Transverse colon (tissue), 4 donors: Measurements from ENCODE around the gene B4GALNT3. TPM values are rescaled to one million over a fixed set of nuclear protein-coding genes. Genes with fewer than 3 reads are reported as not detected.

Experiments
- DNase-seq: peaks from one replicate; pipeline ENCODE4 v3.0.0-alpha.2; 2019
- H3K27ac ChIP-seq, 4 donors: fragments of 200-600 bp; sonication (generic); 2 replicates each; pipeline ENCODE4 v1.5.1; 2016 to 2018; ENCODE audit warnings: inconsistent platforms in 4 of 4
- H3K27me3 ChIP-seq: fragments of 200-600 bp; sonication (generic); 2 replicates; pipeline ENCODE4 v1.5.1; 2017; ENCODE audit warnings: inconsistent platforms
- H3K36me3 ChIP-seq, 4 donors: fragments of 200-600 bp; sonication (generic); 2 replicates each; pipeline ENCODE4 v1.5.1; 2017 to 2019; ENCODE audit warnings: inconsistent platforms in 4 of 4
- H3K4me1 ChIP-seq, 4 donors: fragments of 200-600 bp; sonication (generic); 2 replicates each; pipeline ENCODE4 v1.5.1; 2017 to 2020; ENCODE audit warnings: inconsistent platforms in 4 of 4
- H3K4me3 ChIP-seq, 4 donors: fragments of 200-600 bp; sonication (generic); 1 replicate in 1 of 4; 2 replicates in 3 of 4; pipeline versions ENCODE4 v1.5.1 to v1.6.1; 2017 to 2019; ENCODE audit warnings: inconsistent platforms in 4 of 4
- H3K9me3 ChIP-seq, 2 donors: fragments of 200-600 bp; sonication (generic); 2 replicates each; pipeline ENCODE4 v1.5.1; 2017 to 2019; ENCODE audit warnings: inconsistent platforms in 2 of 2
- EP300 ChIP-seq: sonication (generic); formaldehyde crosslinking; IDR thresholded peaks from one replicate; pipeline ENCODE4 v1.6.1; 2017; ENCODE audit warnings: antibody characterized with exemption, low read depth
- POLR2A ChIP-seq: fragments of 450-650 bp; IDR thresholded peaks from one replicate; pipeline ENCODE4 v1.6.1; 2016; ENCODE audit warnings: antibody characterized with exemption, mild to moderate bottlenecking, moderate library complexity
- POLR2AphosphoS5 ChIP-seq, 3 donors: sonication (generic); formaldehyde crosslinking; IDR thresholded peaks; one replicate each; pipeline ENCODE4 v1.6.1; 2016; ENCODE audit warnings: antibody characterized with exemption in 3 of 3
- WGBS, 2 donors: methylation state at CpG; one replicate each; pipeline ENCODE4 v1.1.5; 2018; ENCODE audit warnings: low coverage in 1 of 2; 5-methylcytosine and 5-hydroxymethylcytosine counted together
- in situ Hi-C, 4 donors: fragments of 200-750 bp; cut with MboI; loops; one replicate each; pipeline versions ENCODE4 v1.15.0 to v1.15.1; 2017; ENCODE audit warnings: low sequenced_read_pairs in 3 of 4, low pct_ligation_motif_present in 1 of 4, low pct_unique_long_range_greater_than_20kb in 1 of 4
- intact Hi-C: fragments of 100-400 bp; cut with DNase I; formaldehyde crosslinking; loops from one replicate; pipeline ENCODE4 v1.15.1; 2023; ENCODE audit warnings: low total_unique reads
- total RNA-seq, 4 donors: library from RNA; depleted of rRNA; stranded (reverse); fragments of >200 nt; gene quantifications; one replicate each; pipeline ENCODE4 v1.1.0, GENCODE V29; 2016
- TF ChIP-seq, protein P1 (sequence below), 5 experiments: fragments of 200-600 bp in 3 of 5; fragments of 450-650 bp in 2 of 5; sonication (generic) in 3 of 5; IDR thresholded peaks; 1 replicate in 2 of 5; 2 replicates in 3 of 5; pipeline ENCODE4 v1.5.1; 2016 to 2017; ENCODE audit warnings: antibody characterized with exemption in 5 of 5, inconsistent platforms in 3 of 5, mild to moderate bottlenecking in 2 of 5, moderate library complexity in 1 of 5

B4GALNT3 gene
- total RNA-seq, 4 donors from 2014 or later, result 49.8 to 166 (median 93.4) TPM

DNA sequence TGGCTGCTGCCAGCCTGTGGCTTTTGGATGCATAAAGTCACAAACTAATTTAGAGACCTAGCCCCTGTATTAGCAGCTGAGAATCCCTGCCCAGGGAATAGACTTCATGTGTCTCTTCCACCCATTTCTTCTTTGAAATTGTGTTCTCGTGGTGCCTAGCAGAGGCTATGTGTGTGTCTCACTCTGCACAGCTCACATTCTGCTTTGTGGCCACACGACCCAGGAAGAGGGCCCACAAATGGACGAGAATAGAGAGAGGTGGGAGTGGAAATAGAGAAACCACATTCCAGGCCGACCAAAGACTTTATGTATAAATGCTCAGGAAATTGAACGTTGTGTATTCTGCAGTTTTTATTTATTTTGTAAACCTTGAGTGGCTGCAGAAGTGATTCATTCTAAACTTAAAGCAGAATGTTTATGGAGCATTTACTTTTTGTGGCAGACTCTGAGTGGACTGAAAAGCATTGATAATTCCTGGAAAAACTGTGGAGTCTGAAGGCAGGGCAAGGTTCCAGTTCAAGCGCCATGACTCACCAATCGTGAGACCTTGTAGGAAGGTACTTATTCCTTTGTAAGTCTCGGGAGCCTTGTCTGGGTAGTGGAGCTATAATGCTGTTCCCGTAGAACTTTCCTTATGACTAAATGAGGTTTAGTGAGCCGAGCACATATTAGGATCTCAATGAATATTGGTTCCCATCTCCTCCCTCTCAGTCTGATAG, 9.1 kb downstream of the B4GALNT3 start:
- no peak for DNase-seq
- WGBS, 2 donors, result 59 to 61% methylated on average over 3 to 10 of the region's 10 CpGs
- H3K27ac ChIP-seq, result peak overlapping the region in 3 of 4 donors; percentile 2 to 78 (median 65)

DNA sequence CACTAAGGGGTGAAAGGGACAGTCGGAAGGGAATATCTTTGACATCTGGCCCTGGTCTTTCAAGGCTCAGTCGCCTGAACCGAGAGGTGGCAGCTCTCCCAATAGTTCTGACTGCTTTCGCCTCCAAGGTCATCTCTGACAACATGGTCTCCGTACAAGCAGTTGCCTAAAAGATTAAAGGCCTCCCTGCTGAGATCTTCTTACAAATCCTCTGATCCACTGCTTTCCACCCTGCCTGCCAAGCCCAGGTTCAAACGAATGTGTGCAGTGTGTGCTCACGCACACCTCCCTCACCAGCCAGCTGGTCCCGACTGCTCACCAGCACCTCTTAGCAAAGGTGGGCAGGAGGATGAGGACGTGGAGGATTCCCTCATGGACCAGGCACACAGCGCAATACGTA, 10.4 kb downstream of the B4GALNT3 start:
- no peaks in the 10 kb centered on the region for H3K9me3 ChIP-seq
- TF ChIP-seq EP300 (no peak), POLR2A (no peak), POLR2AphosphoS5 (IDR thresholded peaks at IDR 0.05) (no peak)
- TF ChIP-seq, protein P1, sequence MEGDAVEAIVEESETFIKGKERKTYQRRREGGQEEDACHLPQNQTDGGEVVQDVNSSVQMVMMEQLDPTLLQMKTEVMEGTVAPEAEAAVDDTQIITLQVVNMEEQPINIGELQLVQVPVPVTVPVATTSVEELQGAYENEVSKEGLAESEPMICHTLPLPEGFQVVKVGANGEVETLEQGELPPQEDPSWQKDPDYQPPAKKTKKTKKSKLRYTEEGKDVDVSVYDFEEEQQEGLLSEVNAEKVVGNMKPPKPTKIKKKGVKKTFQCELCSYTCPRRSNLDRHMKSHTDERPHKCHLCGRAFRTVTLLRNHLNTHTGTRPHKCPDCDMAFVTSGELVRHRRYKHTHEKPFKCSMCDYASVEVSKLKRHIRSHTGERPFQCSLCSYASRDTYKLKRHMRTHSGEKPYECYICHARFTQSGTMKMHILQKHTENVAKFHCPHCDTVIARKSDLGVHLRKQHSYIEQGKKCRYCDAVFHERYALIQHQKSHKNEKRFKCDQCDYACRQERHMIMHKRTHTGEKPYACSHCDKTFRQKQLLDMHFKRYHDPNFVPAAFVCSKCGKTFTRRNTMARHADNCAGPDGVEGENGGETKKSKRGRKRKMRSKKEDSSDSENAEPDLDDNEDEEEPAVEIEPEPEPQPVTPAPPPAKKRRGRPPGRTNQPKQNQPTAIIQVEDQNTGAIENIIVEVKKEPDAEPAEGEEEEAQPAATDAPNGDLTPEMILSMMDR (IDR thresholded peaks at IDR 0.05), result no peak
- 79 to 100% methylated on average over 2 to 11 of the region's 11 CpGs for WGBS, 2 donors
- H3K27ac ChIP-seq, result no peak overlapping the region
- no peaks in the 10 kb centered on the region for H3K36me3 ChIP-seq
- H3K4me1 ChIP-seq, result peaks cover 0 to 39% (median 13%) of the 10 kb centered on the region in 4 donors
- in situ Hi-C loops, result no loop called here
- intact Hi-C loops, result no loop called here
- DNase-seq, result no peak
- H3K4me3 ChIP-seq, result no peak overlapping the region
- no peaks in the 10 kb centered on the region for H3K27me3 ChIP-seq

More for the DNA sequence above, 9.1 kb downstream of the B4GALNT3 start:
- Histone ChIP-seq H3K36me3 (no peaks in the 10 kb centered on the region), H3K27me3 (no peaks in the 10 kb centered on the region), H3K4me1 (peaks cover 0 to 39% (median 14%) of the 10 kb centered on the region in 4 donors), H3K4me3 (no peak overlapping the region), H3K9me3 (no peaks in the 10 kb centered on the region)
- no peak for TF ChIP-seq POLR2A
- no peak for TF ChIP-seq POLR2AphosphoS5 (IDR thresholded peaks at IDR 0.05)
- no peak for TF ChIP-seq EP300
- TF ChIP-seq, protein P1 (IDR thresholded peaks at IDR 0.05), result no peak
- in situ Hi-C loops, result loop anchor here in 1 of 4 donors (10.0 kb wide), 1 partner anchor 66 kb away; no protein-coding TSS in a partner anchor
- intact Hi-C loops, result no loop called here

DNA sequence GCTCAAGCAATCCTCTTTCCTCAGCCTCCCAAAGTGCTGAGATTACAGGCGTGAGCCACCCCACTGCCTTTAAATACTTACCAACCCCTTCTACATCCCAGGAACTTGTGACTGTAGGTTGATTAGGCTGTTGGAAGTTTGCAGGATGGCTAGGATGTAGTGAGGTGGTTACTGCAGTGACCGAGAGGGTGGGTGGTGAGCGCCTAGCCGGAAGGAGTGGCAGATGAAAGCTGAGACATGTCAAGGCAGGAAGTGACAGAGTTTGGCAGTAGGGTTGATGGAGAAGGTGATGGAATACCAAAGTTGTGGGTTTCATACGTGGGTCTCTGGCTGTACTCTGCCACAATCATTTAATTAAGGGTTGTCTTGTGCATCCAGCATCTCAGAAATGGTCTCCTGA, 13.5 kb downstream of the B4GALNT3 start:
- Histone ChIP-seq H3K27ac (no peak overlapping the region), H3K36me3 (no peaks in the 10 kb centered on the region), H3K4me3 (no peak overlapping the region), H3K4me1 (peaks cover 0 to 12% (median 3%) of the 10 kb centered on the region in 4 donors), H3K27me3 (no peaks in the 10 kb centered on the region), H3K9me3 (no peaks in the 10 kb centered on the region)
- WGBS, 2 donors, result 57 to 74% methylated on average over 2 to 4 of the region's 5 CpGs
- TF ChIP-seq, protein P1 (IDR thresholded peaks at IDR 0.05), result no peak
- no peak for TF ChIP-seq EP300
- intact Hi-C loops (no loop called here), in situ Hi-C loops (no loop called here)
- no peak for DNase-seq

DNA sequence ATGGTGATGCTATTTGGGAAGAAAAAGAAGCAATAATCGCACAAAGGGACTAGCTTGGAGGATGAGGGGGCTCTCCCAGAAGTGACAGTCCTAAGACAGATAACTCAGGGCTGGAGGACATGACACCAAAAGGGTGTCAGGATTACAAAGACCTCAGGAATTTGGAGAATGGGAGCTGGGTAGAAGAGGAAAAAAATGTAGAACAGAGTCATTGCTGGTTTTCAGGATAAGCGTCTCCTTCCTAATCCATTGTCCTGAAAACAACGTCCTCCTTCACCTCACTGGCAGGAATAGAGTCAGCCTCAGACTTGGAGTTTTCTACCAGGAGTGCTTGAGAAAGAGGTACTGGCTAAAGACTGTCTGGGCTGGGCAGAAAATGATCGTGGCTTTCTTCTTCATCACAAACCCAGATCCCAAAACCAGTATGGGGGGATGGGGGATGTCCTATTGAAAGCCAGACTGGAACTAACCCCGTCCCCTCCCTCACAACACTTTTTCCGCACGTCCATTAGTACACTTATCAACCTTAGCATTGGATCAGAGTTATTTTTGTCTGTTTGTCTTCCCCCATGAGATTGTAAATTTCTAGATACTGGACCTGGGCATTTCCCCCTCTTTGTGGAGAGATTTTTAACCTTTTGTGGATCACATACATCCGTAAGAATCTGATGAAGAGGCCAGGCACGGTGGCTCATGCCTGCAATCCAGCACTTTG, 14.3 kb downstream of the B4GALNT3 start:
- WGBS, 2 donors, result 66 to 83% methylated on average over 9 of the region's 9 CpGs
- TF ChIP-seq POLR2AphosphoS5 (IDR thresholded peaks at IDR 0.05) (no peak), POLR2A (no peak), EP300 (no peak)
- TF ChIP-seq, protein P1 (IDR thresholded peaks at IDR 0.05), result no peak
- H3K27me3 ChIP-seq, result no peaks in the 10 kb centered on the region
- DNase-seq, result no peak
- intact Hi-C loops (no loop called here), in situ Hi-C loops (no loop called here)
- no peak overlapping the region for H3K4me3 ChIP-seq
- H3K4me1 ChIP-seq, result peaks cover 0 to 3% (median 0%) of the 10 kb centered on the region in 4 donors
- no peaks in the 10 kb centered on the region for H3K36me3 ChIP-seq
- no peaks in the 10 kb centered on the region for H3K9me3 ChIP-seq
- H3K27ac ChIP-seq, result no peak overlapping the region
